Esophagus mucosa (tissue), 1 donor: ENCODE results near the gene IPO4. TPM values are rescaled to one million over a fixed set of nuclear protein-coding genes. Genes with fewer than 3 reads are reported as not detected.
"Not testable (repeated sequence)": the region's sequence is repeated elsewhere in the genome, so short reads cannot be mapped to it uniquely, and the experiment has no call there.

ENCODE experiments used
- ATAC-seq: fragments of 200-7000 bp; cut with Tn5 transposase; one replicate; pipeline ENCODE4 v1.9.1; 2020
- total RNA-seq: library from RNA; stranded (reverse); gene quantifications from one replicate; pipeline ENCODE4 v1.2.4, GENCODE V29; 2023
- donor health status: DM: yes; HTN: yes; CAD: no.

IPO4 gene
- 44.6 TPM for total RNA-seq

- peak; percentile 91 for ATAC-seq
Measured at GRCh38 chr14:24188251-24189058, at the start of gene IPO4. Gene IPO4 (minus strand): TSS chr14:24188816. CDS start chr14:24188787, 29 bp downstream.

GRCh38 chr14:24238123-24238522 is 49.5 kb upstream of the IPO4 start:
- ATAC-seq, result peak; percentile 2

GRCh38 chr14:24237463-24237955 is 48.9 kb upstream of the IPO4 start:
- ATAC-seq, result no peak

GRCh38 chr14:24236689-24237462 is 48.3 kb upstream of the IPO4 start:
- no peak for ATAC-seq

- no peak for ATAC-seq
Measured at GRCh38 chr14:24235804-24236688, 47.4 kb upstream of the IPO4 start.

- ATAC-seq, result no peak
Measured at GRCh38 chr14:24234095-24235005, 45.7 kb upstream of the IPO4 start.

- ATAC-seq, result no peak
Measured at GRCh38 chr14:24233538-24233866, 44.9 kb upstream of the IPO4 start.

GRCh38 chr14:24232645-24233537 is 44.3 kb upstream of the IPO4 start, which contains the start of gene GMPR2:
Gene GMPR2 (plus strand): TSS chr14:24232929. CDS start chr14:24233254, 325 bp downstream.
- ATAC-seq, result peak; percentile 14

GRCh38 chr14:24232121-24232644 is 43.6 kb upstream of the IPO4 start, which contains the start of gene NEDD8:
Gene NEDD8 (minus strand): TSS chr14:24232367. CDS start chr14:24232267, 100 bp downstream.
- peak; percentile 69 for ATAC-seq

- ATAC-seq, result peak; percentile 47
Measured at GRCh38 chr14:24231263-24232120, 42.9 kb upstream of the IPO4 start.

- ATAC-seq, result no peak
Measured at GRCh38 chr14:24228902-24229301, 40.3 kb upstream of the IPO4 start.

GRCh38 chr14:24226473-24226872 is 37.9 kb upstream of the IPO4 start:
- ATAC-seq, result no peak

GRCh38 chr14:24224618-24225071 is 36.0 kb upstream of the IPO4 start:
- ATAC-seq, result no peak

GRCh38 chr14:24222987-24223386 is 34.4 kb upstream of the IPO4 start:
- peak; percentile 5 for ATAC-seq

- ATAC-seq, result no peak
Measured at GRCh38 chr14:24219521-24219920, 30.9 kb upstream of the IPO4 start.

- ATAC-seq, result no peak
Measured at GRCh38 chr14:24219080-24219479, 30.5 kb upstream of the IPO4 start.

GRCh38 chr14:24216876-24217275 is 28.3 kb upstream of the IPO4 start:
- ATAC-seq, result not testable (repeated sequence)

GRCh38 chr14:24216345-24216699 is 27.7 kb upstream of the IPO4 start:
- no peak for ATAC-seq
